NCI-H774 (cell line): ENCODE data around the gene CERS6.

Experiments
- DNase-seq: peaks from one replicate; lab custom pipeline; 2025; lab: John Stamatoyannopoulos, UW

The CERS6 gene

GRCh38 chr2:168530982-168531622 is 75.0 kb downstream of the CERS6 start:
- no peak for DNase-seq

GRCh38 chr2:168534926-168535325 is 78.9 kb downstream of the CERS6 start:
- DNase-seq = no peak

DNA sequence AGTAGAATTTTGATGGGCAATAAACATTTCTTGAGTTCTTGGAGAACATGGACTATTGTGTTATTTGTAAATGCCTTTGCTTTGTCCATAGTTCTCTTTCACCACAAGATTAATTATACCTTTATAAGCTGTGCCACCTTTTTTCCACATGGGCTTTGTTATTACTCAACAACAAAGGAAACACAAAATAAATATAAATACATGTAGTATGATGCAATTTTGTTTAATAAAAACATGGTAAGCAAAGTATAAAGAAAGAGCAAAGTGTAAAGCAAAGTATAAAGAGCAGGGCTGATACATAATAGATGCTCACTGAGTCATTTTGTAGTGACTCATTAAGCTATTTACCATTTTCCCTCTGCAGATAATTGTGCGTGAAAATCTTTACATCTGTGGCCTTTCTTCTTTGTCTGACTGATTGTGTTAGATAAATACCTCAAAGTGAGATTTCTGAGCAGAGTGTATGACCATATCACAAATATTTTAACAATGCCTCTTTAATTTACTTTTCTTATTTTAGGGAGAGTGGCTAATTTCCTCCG is 80.9 kb downstream of the CERS6 start:
- no peak for DNase-seq

GRCh38 chr2:168538133-168538532 is 82.1 kb downstream of the CERS6 start:
- DNase-seq = no peak

- no peak for DNase-seq
Measured at GRCh38 chr2:168538534-168538933, 82.5 kb downstream of the CERS6 start.

DNA sequence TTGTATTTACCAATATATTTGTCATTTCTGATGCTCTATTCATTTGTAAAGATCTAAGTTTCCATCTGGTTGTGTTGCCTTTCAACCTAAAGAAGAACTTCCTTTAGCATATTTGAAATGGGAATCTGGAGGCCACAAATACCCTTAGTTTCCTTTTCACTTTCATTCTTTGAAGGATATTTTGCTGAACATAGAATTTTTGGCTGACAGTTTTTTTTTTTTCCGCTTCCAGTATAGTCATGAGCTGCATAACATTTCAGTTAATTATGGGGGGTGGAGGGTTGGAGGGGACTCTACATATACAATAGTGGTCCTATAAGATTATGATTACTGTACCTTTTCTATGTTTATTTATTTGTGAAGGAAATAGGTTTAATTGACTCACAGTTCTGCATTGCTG is 83.9 kb downstream of the CERS6 start:
- no peak for DNase-seq

GRCh38 chr2:168541858-168542257 is 85.8 kb downstream of the CERS6 start:
- no peak for DNase-seq

DNA sequence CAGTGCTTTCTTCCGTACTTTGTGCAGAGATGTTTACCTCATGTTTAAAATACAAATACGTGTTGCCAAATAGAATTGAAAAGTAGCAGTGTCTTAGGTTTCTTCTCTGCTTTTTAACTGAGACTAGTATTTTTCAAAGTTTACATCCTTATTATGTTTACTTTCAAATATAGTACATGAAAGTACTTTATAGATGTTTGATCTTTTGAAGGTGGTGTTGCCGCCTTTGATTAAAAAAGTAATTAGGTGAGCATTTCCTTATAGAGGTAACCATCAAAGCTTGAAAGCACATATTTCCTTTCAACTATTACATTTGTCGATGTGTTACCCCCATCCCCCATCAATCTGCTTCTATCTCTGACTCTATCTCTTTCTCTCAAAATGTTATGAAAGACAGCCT is 87.0 kb downstream of the CERS6 start:
- DNase-seq = no peak

- no peak for DNase-seq
Measured at GRCh38 chr2:168543935-168544334, 87.9 kb downstream of the CERS6 start.

GRCh38 chr2:168545439-168546082 is 89.5 kb downstream of the CERS6 start:
- no peak for DNase-seq

DNA sequence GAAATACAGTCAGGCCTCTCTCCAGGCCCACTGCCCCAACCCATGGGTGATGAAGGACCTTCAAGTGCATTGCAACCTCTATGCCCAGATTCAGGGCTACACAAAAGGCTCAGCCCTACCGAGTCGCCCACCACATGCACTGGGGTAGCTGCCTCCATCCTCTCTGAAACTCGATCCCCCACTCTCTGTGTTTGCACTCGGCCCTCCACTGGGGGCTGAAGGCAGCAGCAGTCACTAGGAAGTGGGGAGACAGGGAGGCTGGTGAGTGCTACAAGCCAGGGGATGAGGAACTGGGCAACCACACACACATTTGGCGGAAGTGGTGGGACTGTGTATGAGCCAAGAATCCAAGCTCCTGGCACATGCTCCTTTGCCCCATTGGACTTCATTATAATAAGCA is 94.6 kb downstream of the CERS6 start:
- DNase-seq = no peak

GRCh38 chr2:168552450-168552856 is 96.4 kb downstream of the CERS6 start:
- DNase-seq = peak; percentile 75

DNA sequence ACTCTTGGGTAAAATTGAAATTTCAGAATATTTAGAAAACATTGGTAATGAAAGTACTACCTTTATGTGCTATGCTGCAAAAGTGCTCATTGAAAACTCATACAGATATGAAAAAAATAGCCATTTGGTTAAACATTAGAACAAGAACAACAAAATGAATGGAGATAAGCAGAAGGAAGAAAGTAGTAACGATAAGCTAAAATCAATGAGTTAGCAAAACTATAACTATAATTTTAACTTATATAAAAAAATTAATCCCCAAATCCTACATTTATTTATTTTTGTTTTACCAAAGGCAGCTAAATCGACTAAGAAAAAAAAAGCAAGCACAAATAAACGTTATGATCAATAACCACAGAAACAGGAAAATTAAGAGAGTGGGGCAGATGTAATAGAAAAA is 99.2 kb downstream of the CERS6 start:
- no peak for DNase-seq

DNA sequence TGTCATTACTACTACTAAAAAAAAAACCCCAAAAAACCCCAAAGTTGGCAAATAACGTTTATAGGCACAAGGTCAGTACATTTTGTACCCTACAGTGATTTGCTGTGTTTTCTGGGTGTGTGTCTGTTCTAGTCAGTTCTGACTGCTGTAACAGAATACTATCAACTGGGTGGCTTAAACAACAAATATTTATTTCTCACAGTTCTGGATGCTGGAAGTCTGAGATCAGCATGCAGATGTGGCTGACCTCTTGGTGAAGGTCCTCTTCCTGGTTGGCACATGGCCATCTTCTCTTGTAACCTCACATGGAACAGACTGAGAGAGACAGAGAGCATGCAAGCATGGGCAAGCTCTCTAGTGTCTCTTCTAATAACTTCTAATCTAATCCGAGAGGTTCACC is 103.1 kb downstream of the CERS6 start:
- DNase-seq = no peak

DNA sequence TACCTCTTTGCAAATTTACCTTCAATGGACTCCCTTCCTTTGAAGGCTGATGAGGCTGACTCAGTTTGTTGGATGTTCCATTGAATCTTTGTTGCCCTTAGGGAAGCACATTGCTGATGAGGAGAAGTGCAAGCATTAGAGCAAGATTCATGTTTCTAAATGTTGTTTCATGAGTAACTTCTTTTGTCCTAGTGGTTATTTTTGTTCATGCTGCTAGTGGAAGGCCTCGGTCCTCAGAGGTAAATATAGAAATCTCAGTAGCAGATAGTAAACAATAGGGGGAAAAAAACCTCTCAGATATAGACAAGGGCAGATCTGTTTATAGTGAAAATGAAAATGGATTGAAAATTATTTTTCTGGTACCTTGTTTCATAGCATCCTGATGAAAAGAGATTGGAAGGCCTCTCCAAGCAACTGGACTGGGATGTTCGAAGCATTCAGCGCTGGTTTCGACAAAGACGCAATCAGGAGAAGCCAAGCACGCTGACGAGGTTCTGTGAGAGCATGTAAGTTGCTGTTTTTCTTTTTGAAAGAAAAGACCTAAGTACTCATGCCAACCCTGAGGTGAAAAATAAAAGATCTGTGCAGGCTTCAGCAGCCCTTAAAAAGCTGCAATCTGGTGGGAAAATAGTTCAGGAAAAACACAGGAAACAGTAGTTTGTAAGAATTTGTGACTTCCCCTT is 104.9 kb downstream of the CERS6 start:
- DNase-seq = no peak

DNA sequence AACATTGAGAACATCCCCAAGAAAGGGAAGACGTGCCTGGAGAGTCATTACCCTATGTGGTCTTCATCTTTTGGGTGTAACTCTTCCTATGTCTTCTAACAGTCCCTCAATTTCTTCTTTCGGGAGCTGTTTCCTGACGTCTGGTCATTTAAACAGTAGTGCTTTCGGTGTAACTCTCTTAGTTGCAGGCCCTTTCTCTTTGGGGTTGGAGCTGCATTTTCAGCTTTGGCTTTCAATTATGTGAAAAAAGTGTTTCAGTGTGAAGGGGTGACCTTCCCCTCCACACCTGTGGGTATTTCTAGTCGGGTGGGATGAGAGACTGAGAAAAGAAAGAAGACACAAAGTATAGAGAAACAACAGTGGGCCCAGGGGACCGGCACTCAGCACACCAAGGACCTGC is 105.9 kb downstream of the CERS6 start:
- no peak for DNase-seq

DNA sequence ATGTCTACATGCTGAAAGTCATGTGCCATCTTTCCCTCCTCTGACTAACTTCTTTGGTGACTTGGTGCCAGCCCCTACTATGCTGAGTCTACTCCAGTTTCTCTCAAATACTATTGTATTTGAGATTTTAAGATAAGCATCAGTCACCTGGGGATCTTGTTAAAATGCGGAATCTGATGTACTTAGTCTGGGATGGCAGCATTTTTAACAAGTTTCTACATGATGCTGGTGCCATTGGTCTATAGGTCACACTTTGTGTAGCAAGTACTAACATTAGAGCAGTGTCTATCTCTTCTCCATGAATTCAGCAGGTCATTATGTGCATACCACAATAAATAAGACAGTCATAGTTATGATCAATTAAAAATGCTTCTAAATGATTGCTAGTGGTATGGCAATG is 106.9 kb downstream of the CERS6 start:
- DNase-seq = no peak

DNA sequence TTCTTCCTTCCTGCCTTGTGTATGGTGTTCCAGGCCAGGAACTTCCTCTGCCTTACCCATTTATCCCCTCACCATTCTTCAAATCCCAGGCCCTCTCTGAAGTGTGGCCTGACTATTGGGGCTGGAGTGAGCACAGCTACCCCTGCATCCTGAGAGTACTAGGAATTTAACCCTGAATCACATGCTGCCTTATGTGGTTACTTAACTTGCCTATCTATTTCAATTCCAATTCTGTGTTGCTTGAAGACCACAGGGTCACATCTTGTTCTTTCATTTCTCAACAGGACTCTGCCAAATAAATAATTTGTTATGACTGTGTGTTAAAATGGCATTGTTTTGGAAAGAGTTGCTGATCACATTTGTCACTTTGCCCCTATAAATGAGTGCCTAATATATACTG is 108.6 kb downstream of the CERS6 start:
- DNase-seq = no peak

DNA sequence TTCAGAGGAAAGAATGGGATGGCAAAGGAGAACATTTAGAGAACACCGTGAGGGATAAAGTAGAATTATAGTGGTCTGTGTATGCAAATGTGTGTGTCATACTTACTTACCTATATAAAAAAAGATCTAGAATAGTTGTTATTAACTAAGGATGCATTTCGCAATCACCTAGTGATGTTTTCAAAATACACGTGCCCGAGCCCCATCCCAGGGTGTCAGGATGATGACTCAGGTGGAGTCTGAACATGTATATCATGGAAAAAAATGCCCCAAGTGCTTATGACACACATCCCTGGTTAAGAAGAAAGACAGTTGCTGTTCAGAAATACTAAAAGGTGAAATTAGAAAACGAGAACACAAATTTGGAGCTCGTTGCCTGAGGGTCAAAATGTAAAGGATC is 109.0 kb downstream of the CERS6 start:
- no peak for DNase-seq

DNA sequence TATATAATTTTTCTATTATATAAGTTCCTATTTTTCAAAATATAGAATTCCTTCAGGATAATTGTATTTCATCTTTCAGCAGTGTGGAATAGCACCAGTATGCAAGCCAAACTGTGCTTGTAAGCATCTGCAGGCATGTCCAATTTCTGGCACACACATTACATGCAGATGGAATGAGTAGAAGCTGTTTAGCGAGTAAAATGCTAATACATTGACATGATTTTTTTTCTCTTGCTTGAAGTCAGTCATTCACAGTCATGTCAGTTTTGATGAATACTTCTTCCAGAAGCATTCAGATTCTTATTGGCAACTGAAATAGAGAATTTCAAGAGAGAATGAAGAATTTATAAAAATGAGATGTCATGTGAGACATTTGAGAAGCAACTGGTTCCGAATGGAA is 109.4 kb downstream of the CERS6 start:
- DNase-seq = no peak

- DNase-seq = no peak
Measured at GRCh38 chr2:168566974-168567665, 111.0 kb downstream of the CERS6 start.

GRCh38 chr2:168567836-168568235 is 111.8 kb downstream of the CERS6 start:
- DNase-seq = no peak
